ENCODE measurements around the gene CST7.
"Not testable (repeated sequence)": the region's sequence is repeated elsewhere in the genome, so short reads cannot be mapped to it uniquely, and the experiment has no call there.

Gene CST7

GRCh38 chr20:24987244-24987643, 38.2 kb downstream of the CST7 start:
- no peak for DNase-seq

GRCh38 chr20:24987873-24988835, 39.1 kb downstream of the CST7 start:
- no peak for DNase-seq

GRCh38 chr20:24989162-24989561, 40.1 kb downstream of the CST7 start:
- no peak for DNase-seq

GRCh38 chr20:24990810-24991252, 41.8 kb downstream of the CST7 start:
- DNase-seq, result no peak

GRCh38 chr20:24991897-24992486, 42.9 kb downstream of the CST7 start:
- no peak for DNase-seq

GRCh38 chr20:24992487-24993205, 43.6 kb downstream of the CST7 start, which contains the start of gene APMAP:
APMAP (minus strand) TSS chr20:24992751; CDS start chr20:24992688, 63 bp downstream.
- peak; percentile 91 for DNase-seq

- peak in 1 of 2 donors; percentile 89 for DNase-seq
Observed at GRCh38 chr20:24993337-24994185, 44.5 kb downstream of the CST7 start.

GRCh38 chr20:24994186-24994465, 45.1 kb downstream of the CST7 start:
- no peak for DNase-seq

- DNase-seq, result peak; percentile 83 to 86
Observed at GRCh38 chr20:24994470-24995368, 45.6 kb downstream of the CST7 start.

- DNase-seq, result no peak
Observed at GRCh38 chr20:24995741-24996448, 46.8 kb downstream of the CST7 start.

GRCh38 chr20:24996449-24997377, 47.6 kb downstream of the CST7 start:
- DNase-seq, result no peak

- no peak for DNase-seq
Observed at GRCh38 chr20:24998121-24998520, 49.1 kb downstream of the CST7 start.

- DNase-seq, result no peak
Observed at GRCh38 chr20:24998631-24999445, 49.8 kb downstream of the CST7 start.

- no peak for DNase-seq
Observed at GRCh38 chr20:24999568-24999967, 50.5 kb downstream of the CST7 start.

- DNase-seq, result no peak
Observed at GRCh38 chr20:25000268-25000801, 51.3 kb downstream of the CST7 start.

- not testable (repeated sequence) for DNase-seq
Observed at GRCh38 chr20:25001323-25001722, 52.3 kb downstream of the CST7 start.

GRCh38 chr20:25003002-25003401, 53.9 kb downstream of the CST7 start:
- no peak for DNase-seq

- peak in 1 of 2 donors; percentile 27 for DNase-seq
Observed at GRCh38 chr20:25005220-25005619, 56.2 kb downstream of the CST7 start.
